ENCODE data around the gene NLGN1.

DNA sequence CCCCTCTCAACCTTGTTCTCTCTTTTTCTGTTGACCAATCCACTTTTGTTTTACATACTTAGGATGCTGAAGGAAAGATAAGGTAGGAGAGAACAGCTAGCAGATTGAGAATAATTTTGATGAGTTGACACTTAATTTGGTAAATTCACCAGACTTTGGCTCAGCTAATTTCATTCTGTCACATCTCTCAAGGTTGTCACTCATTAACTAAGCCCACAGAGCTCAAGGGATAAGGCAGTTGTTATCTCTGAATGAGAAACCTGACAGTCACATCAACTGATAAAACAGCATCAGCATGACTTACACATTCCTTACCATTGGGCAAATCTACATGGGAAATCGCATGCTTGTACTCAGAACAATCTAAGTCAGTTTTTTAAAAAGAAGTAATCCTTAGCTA is 591.4 kb downstream of the NLGN1 start:
- TF ChIP-seq ZFP3 (CRISPR knock-in tag; IDR thresholded peaks at IDR 0.05) = no peak
- no peak for TF ChIP-seq RARB (CRISPR knock-in tag; IDR thresholded peaks at IDR 0.05)
- TF ChIP-seq ARNTL (CRISPR knock-in tag; IDR thresholded peaks at IDR 0.05; ENCODE audit: borderline replicate concordance, low read depth) = no peak

Measured in SK-N-SH treated with all-trans-retinoic acid at 6 μM for 48 hours (cell line).